GM23338 (cell line): ENCODE results near the gene ITLN1. TPM values are rescaled to one million over a fixed set of nuclear protein-coding genes. Genes with fewer than 3 reads are reported as not detected.

Source experiments
- ATAC-seq: fragments of 200-7000 bp; cut with Tn5 transposase; 3 replicates; pipeline ENCODE4 v1.9.1; 2020
- DNase-seq: peaks from one replicate; pipeline ENCODE4 v3.0.0-alpha.2; 2015; ENCODE audit warnings: low spot score
- H2AFZ ChIP-seq: fragments of 200-600 bp; sonication (generic); 2 replicates; pipeline ENCODE4 v1.8.0; 2016; ENCODE audit warnings: antibody characterized with exemption, mild to moderate bottlenecking, moderate library complexity
- H3F3A ChIP-seq: fragments of 200-600 bp; sonication (generic); replicated peaks from 2 replicates; pipeline ENCODE4 v1.8.0; 2017; ENCODE audit warnings: antibody characterized with exemption, mixed run types, low read depth
- H3K27ac ChIP-seq: fragments of 200-600 bp; sonication (generic); 2 replicates; pipeline ENCODE4 v1.6.1; 2016; ENCODE audit warnings: low read depth
- H3K27me3 ChIP-seq: fragments of 200-600 bp; sonication (generic); 2 replicates; pipeline ENCODE4 v1.8.0; 2016; ENCODE audit warnings: mild to moderate bottlenecking, mixed run types, moderate library complexity; ENCODE audit not compliant: insufficient read depth
- H3K36me3 ChIP-seq: fragments of 200-600 bp; sonication (generic); 2 replicates; pipeline ENCODE4 v1.8.0; 2016; ENCODE audit warnings: mild to moderate bottlenecking; ENCODE audit not compliant: insufficient read depth
- H3K4me1 ChIP-seq: fragments of 200-600 bp; sonication (generic); 2 replicates; pipeline ENCODE4 v1.8.0; 2016; ENCODE audit warnings: mild to moderate bottlenecking, moderate library complexity; ENCODE audit not compliant: insufficient read depth
- H3K4me2 ChIP-seq: fragments of 200-600 bp; sonication (generic); 2 replicates; pipeline ENCODE4 v1.7.1; 2017; ENCODE audit warnings: mixed run types
- H3K4me3 ChIP-seq: fragments of 200-600 bp; sonication (generic); 2 replicates; pipeline ENCODE4 v1.6.1; 2016; ENCODE audit warnings: mixed run types
- H3K79me2 ChIP-seq: fragments of 200-600 bp; sonication (generic); replicated peaks from 2 replicates; pipeline ENCODE4 v1.8.0; 2017; ENCODE audit warnings: mild to moderate bottlenecking; ENCODE audit not compliant: insufficient read depth
- H3K9me2 ChIP-seq: fragments of 200-600 bp; sonication (generic); 2 replicates; pipeline ENCODE4 v1.8.0; 2017; ENCODE audit not compliant: insufficient read depth
- H4K20me1 ChIP-seq: fragments of 200-600 bp; sonication (generic); replicated peaks from 2 replicates; pipeline ENCODE4 v1.8.0; 2017; ENCODE audit warnings: mild to moderate bottlenecking; ENCODE audit not compliant: insufficient read depth
- H3K27ac Mint-ChIP-seq: 2 replicates; pipeline ENCODE4 v1.8.0; 2020; ENCODE audit warnings: inconsistent platforms, mild to moderate bottlenecking, moderate library complexity, mixed read lengths
- H3K27me3 Mint-ChIP-seq: 3 replicates; pipeline ENCODE4 v1.8.0; 2022; ENCODE audit warnings: low read depth, mild to moderate bottlenecking, moderate library complexity, mixed read lengths, inconsistent platforms; ENCODE audit not compliant: insufficient read depth, poor library complexity
- H3K36me3 Mint-ChIP-seq: 3 replicates; pipeline ENCODE4 v1.8.0; 2021; ENCODE audit warnings: low read depth, mild to moderate bottlenecking, inconsistent platforms, moderate library complexity, mixed read lengths
- H3K4me1 Mint-ChIP-seq: 3 replicates; pipeline ENCODE4 v1.8.0; 2020; ENCODE audit warnings: mild to moderate bottlenecking, inconsistent platforms, mixed read lengths
- H3K4me3 Mint-ChIP-seq: 3 replicates; pipeline ENCODE4 v1.8.0; 2021; ENCODE audit warnings: moderate library complexity, mild to moderate bottlenecking, inconsistent platforms, mixed read lengths
- H3K9me3 Mint-ChIP-seq: 3 replicates; pipeline ENCODE4 v1.8.0; 2020; ENCODE audit warnings: moderate library complexity, mild to moderate bottlenecking, inconsistent platforms, mixed read lengths
- CREB1 ChIP-seq: fragments of 250-450 bp; sonication (Bioruptor Pico); IDR thresholded peaks from 2 replicates; pipeline ENCODE4 v1.5.0; 2020; ENCODE audit warnings: low read depth, mild to moderate bottlenecking, moderate library complexity
- CTCF ChIP-seq, 2 experiments: fragments of 200-600 bp in 1 of 2; sonication (generic) in 1 of 2; conservative IDR thresholded peaks; 2 replicates each; pipeline versions ENCODE4 v1.5.1 to v1.6.1; 2016 to 2017; ENCODE audit warnings: antibody characterized with exemption in 2 of 2, low read depth in 2 of 2, mild to moderate bottlenecking in 2 of 2, moderate library complexity in 1 of 2
- ETS1 ChIP-seq: IDR thresholded peaks from 2 replicates; pipeline ENCODE4 v1.6.1; 2016; ENCODE audit warnings: antibody characterized with exemption
- EZH2phosphoT487 ChIP-seq: fragments of 200-600 bp; sonication (generic); IDR thresholded peaks from one replicate; pipeline ENCODE4 v1.8.1; 2018; ENCODE audit warnings: antibody characterized with exemption; ENCODE audit not compliant: unreplicated experiment
- JUNB ChIP-seq: IDR thresholded peaks from one replicate; pipeline ENCODE4 v1.6.1; 2016; ENCODE audit warnings: antibody characterized with exemption; ENCODE audit not compliant: unreplicated experiment
- NANOG ChIP-seq: IDR thresholded peaks from 2 replicates; pipeline ENCODE4 v1.6.1; 2016; ENCODE audit warnings: antibody characterized with exemption, borderline replicate concordance
- ZNF114 ChIP-seq: fragments of 250-450 bp; sonication (Bioruptor Pico); IDR thresholded peaks from 2 replicates; pipeline ENCODE4 v1.5.0; 2020; ENCODE audit warnings: mild to moderate bottlenecking, moderate library complexity
- ZNF462 ChIP-seq: fragments of 250-450 bp; sonication (Bioruptor Pico); IDR thresholded peaks from 2 replicates; pipeline ENCODE4 v1.5.0; 2020; ENCODE audit warnings: mild to moderate bottlenecking, moderate library complexity
- polyA plus RNA-seq: library from polyadenylated mRNA; unstranded; fragments of >200 nt; fragmentation: Nextera tagmentation; extraction: Ambion mirVana; gene quantifications from 2 replicates; pipeline ENCODE4 v1.2.1, GENCODE V29; 2016
- total RNA-seq: library from RNA; depleted of rRNA; stranded (reverse); fragments of >200 nt; shearing (Covaris generic); gene quantifications from 2 replicates; pipeline ENCODE4 v1.2.3, GENCODE V29; 2014

The ITLN1 gene
- total and polyA plus RNA-seq, 2 experiments from 2014 or later = not detected

DNA sequence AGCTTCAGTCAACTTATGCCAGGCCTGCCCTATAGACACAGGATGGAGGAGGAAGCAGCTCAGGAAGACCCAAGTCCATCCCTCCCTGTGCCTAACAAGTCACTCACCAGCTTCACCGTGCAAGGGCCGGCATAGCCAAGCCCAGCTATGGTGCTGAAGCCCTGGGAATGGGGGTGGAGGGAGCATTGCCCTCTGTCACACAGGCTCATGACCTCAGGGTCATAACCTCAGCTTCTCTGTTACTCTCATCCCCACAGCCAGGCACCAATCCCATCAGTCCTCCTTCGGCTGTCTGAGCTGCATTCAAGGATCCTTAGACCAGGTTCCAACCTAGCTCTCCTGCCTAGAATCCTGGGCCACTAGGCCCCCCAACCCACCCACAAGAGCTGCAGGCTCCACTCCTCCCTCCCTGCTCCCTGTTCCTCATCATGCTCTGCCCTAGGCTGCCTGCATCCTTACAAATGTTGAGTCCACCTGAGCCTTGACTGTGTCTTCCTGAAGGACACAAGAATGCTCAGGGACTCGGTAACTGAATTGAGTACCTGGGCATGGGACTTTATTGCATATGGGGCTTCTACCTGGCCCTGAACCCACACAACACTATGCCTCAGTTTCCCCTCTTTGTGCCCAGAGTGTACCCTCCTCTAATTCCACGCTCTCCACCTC lies 24.0 kb downstream of the ITLN1 start:
- Histone ChIP-seq H3F3A (no peaks in the 10 kb centered on the region), H3K27ac (no peak overlapping the region), H3K4me3 (no peak overlapping the region), H3K27me3 (no peaks in the 10 kb centered on the region), H3K4me2 (no peak overlapping the region), H3K36me3 (no peaks in the 10 kb centered on the region), H3K9me2 (no peaks in the 10 kb centered on the region), H3K4me1 (no peaks in the 10 kb centered on the region), H3K79me2 (no peaks in the 10 kb centered on the region), H4K20me1 (no peaks in the 10 kb centered on the region), H2AFZ (no peak overlapping the region)
- DNase-seq (no peak), ATAC-seq (no peak)
- Mint-ChIP-seq H3K9me3 (no peaks in the 10 kb centered on the region), H3K4me1 (no peaks in the 10 kb centered on the region), H3K36me3 (no peaks in the 10 kb centered on the region), H3K4me3 (no peak overlapping the region), H3K27me3 (peaks cover 2% of the 10 kb centered on the region), H3K27ac (no peak overlapping the region)
- TF ChIP-seq ZNF462 = no peak
- no peak for TF ChIP-seq JUNB
- TF ChIP-seq EZH2phosphoT487 = no peak
- TF ChIP-seq ETS1 = no peak
- no peak for TF ChIP-seq NANOG
- TF ChIP-seq CTCF (conservative IDR thresholded peaks at IDR 0.05; ENCODE audit: low read depth in 2 of 2) = no peak
- TF ChIP-seq CREB1 (CRISPR knock-in tag) = no peak
- no peak for TF ChIP-seq ZNF114 (CRISPR knock-in tag)
